PC-9 (cell line): ENCODE measurements around the gene DGCR2. TPM values are rescaled to one million over a fixed set of nuclear protein-coding genes. Genes with fewer than 3 reads are reported as not detected.
"Not testable (repeated sequence)": the region's sequence is repeated elsewhere in the genome, so short reads cannot be mapped to it uniquely, and the experiment has no call there.

Source experiments
- BruUV-seq: library from RNA; stranded (reverse); fragments of 400-500 nt; replicated peaks from 2 replicates; lab custom pipeline; 2021; lab: Mats Ljungman, UMichigan
- CTCF ChIA-PET: fragments of 300-600 bp; sonication (Branson Sonifier 250); formaldehyde crosslinking; loops from one replicate; lab custom pipeline; 2022; ENCODE audit warnings: antibody characterized with exemption; lab: Charles Lee
- POLR2A ChIA-PET: fragments of 300-600 bp; sonication (Branson Sonifier 250); formaldehyde crosslinking; loops from one replicate; lab custom pipeline; 2022; ENCODE audit warnings: antibody characterized with exemption; ENCODE audit not compliant: unreplicated experiment; lab: Charles Lee
- DNase-seq, 2 experiments: peaks; one replicate each; pipeline versions ENCODE4 v3.0.0 to v3.0.0-alpha.2; 2015 to 2022; ENCODE audit warnings: mixed read lengths in 1 of 2
- H2AFZ ChIP-seq: fragments of 200-600 bp; sonication (generic); 2 replicates; pipeline ENCODE4 v1.8.1; 2017; ENCODE audit warnings: antibody characterized with exemption
- H3F3A ChIP-seq: fragments of 200-600 bp; sonication (generic); 2 replicates; pipeline ENCODE4 v1.8.1; 2017; ENCODE audit warnings: antibody characterized with exemption, mild to moderate bottlenecking, low read depth; ENCODE audit not compliant: insufficient read depth
- H3K27ac ChIP-seq: fragments of 200-600 bp; sonication (generic); 2 replicates; pipeline ENCODE4 v1.6.1; 2016; ENCODE audit warnings: mixed run types
- H3K27me3 ChIP-seq: fragments of 200-600 bp; sonication (generic); 2 replicates; pipeline ENCODE4 v1.6.1; 2016; ENCODE audit warnings: low read depth, mixed run types; ENCODE audit not compliant: insufficient read depth
- H3K36me3 ChIP-seq: fragments of 200-600 bp; sonication (generic); 2 replicates; pipeline ENCODE4 v1.6.1; 2016; ENCODE audit warnings: low read depth, mixed run types
- H3K4me1 ChIP-seq: fragments of 200-600 bp; sonication (generic); replicated peaks from 2 replicates; pipeline ENCODE4 v1.6.1; 2016; ENCODE audit warnings: mixed run types; ENCODE audit not compliant: insufficient read depth
- H3K4me2 ChIP-seq: fragments of 200-600 bp; sonication (generic); 2 replicates; pipeline ENCODE4 v1.6.1; 2017; ENCODE audit warnings: mixed run types
- H3K4me3 ChIP-seq: fragments of 200-600 bp; sonication (generic); 2 replicates; pipeline ENCODE4 v1.6.1; 2016; ENCODE audit warnings: mixed run types
- H3K79me2 ChIP-seq: fragments of 200-600 bp; sonication (generic); 2 replicates; pipeline ENCODE4 v1.6.1; 2017; ENCODE audit warnings: low read depth, mixed run types
- H3K9me2 ChIP-seq: fragments of 200-600 bp; sonication (generic); 2 replicates; pipeline ENCODE4 v1.8.1; 2017; ENCODE audit warnings: mild to moderate bottlenecking; ENCODE audit not compliant: insufficient read depth
- H3K9me3 ChIP-seq: fragments of 200-600 bp; sonication (generic); 2 replicates; pipeline ENCODE4 v1.8.1; 2016; ENCODE audit warnings: low read depth; ENCODE audit not compliant: insufficient read depth
- H4K20me1 ChIP-seq: fragments of 200-600 bp; sonication (generic); 2 replicates; pipeline ENCODE4 v1.8.1; 2017; ENCODE audit not compliant: insufficient read depth
- CTCF ChIP-seq: fragments of 200-600 bp; sonication (generic); conservative IDR thresholded peaks from 2 replicates; pipeline ENCODE4 v1.6.1; 2017; ENCODE audit warnings: mixed run types, antibody characterized with exemption, mild to moderate bottlenecking, moderate library complexity
- EZH2 ChIP-seq: fragments of 200-600 bp; sonication (generic); IDR thresholded peaks from 2 replicates; pipeline ENCODE4 v1.8.0; 2017; ENCODE audit warnings: antibody characterized with exemption, low read depth
- intact Hi-C: fragments of 100-400 bp; cut with micrococcal nuclease; formaldehyde crosslinking; loops from one replicate; pipeline ENCODE4 v1.10.0; 2022; ENCODE audit not compliant: unreplicated experiment
- total RNA-seq: library from RNA; stranded (reverse); gene quantifications from 2 replicates; pipeline ENCODE4 v1.2.3, GENCODE V29; 2021

The DGCR2 gene
- total RNA-seq, 1 experiment from 2014 or later: 37.6 TPM

GRCh38 chr22:19027371-19028059, 94.7 kb downstream of the DGCR2 start:
- H3K9me2 ChIP-seq, H3F3A ChIP-seq, H3K4me1 ChIP-seq, intact Hi-C loops, H3K79me2 ChIP-seq, H3K27me3 ChIP-seq, POLR2A ChIA-PET, H3K27ac ChIP-seq, H3K4me3 ChIP-seq, H2AFZ ChIP-seq, H3K36me3 ChIP-seq, BruUV-seq, H3K4me2 ChIP-seq, H4K20me1 ChIP-seq, CTCF ChIA-PET, H3K9me3 ChIP-seq, DNase-seq: not testable (repeated sequence)

- DNase-seq, H3K79me2 ChIP-seq, BruUV-seq: not testable (repeated sequence)
Measured at GRCh38 chr22:19026080-19026479, 96.1 kb downstream of the DGCR2 start.

GRCh38 chr22:19024956-19025489, 97.2 kb downstream of the DGCR2 start:
- H3K36me3 ChIP-seq, H3K9me2 ChIP-seq, CTCF ChIA-PET, H3K4me3 ChIP-seq, H3K79me2 ChIP-seq, intact Hi-C loops, H3K27me3 ChIP-seq, BruUV-seq, DNase-seq, H3K4me2 ChIP-seq, H4K20me1 ChIP-seq, H3K9me3 ChIP-seq, H3K4me1 ChIP-seq, POLR2A ChIA-PET, H3F3A ChIP-seq, H2AFZ ChIP-seq, H3K27ac ChIP-seq: not testable (repeated sequence)

More at GRCh38 chr22:19026080-19026479, 96.1 kb downstream of the DGCR2 start:
- H3K27me3 ChIP-seq, H3K9me2 ChIP-seq, POLR2A ChIA-PET, H4K20me1 ChIP-seq, intact Hi-C loops, H3F3A ChIP-seq, H2AFZ ChIP-seq, H3K4me3 ChIP-seq, H3K27ac ChIP-seq, H3K4me2 ChIP-seq, CTCF ChIA-PET, H3K9me3 ChIP-seq, H3K36me3 ChIP-seq, H3K4me1 ChIP-seq: not testable (repeated sequence)

GRCh38 chr22:19023931-19024330, 98.3 kb downstream of the DGCR2 start:
- intact Hi-C loops: not testable (repeated sequence)

GRCh38 chr22:19022755-19023154, 99.5 kb downstream of the DGCR2 start:
- no peak for DNase-seq
- no peak overlapping the region for H3K27ac ChIP-seq
- no peak for TF ChIP-seq EZH2
- TF ChIP-seq CTCF: no peak
- no peak overlapping the region for H3K4me2 ChIP-seq
- H4K20me1 ChIP-seq: no peaks in the 10 kb centered on the region
- intact Hi-C loops: no loop called here
- H3K4me1 ChIP-seq: no peaks in the 10 kb centered on the region
- ChIA-PET CTCF (no interaction called here), POLR2A (no interaction called here)
- H3K9me2 ChIP-seq: no peaks in the 10 kb centered on the region
- no peaks in the 10 kb centered on the region for H3F3A ChIP-seq
- no peak overlapping the region for H3K4me3 ChIP-seq
- H2AFZ ChIP-seq: no peak overlapping the region
- H3K36me3 ChIP-seq: no peaks in the 10 kb centered on the region
- H3K79me2 ChIP-seq: no peaks in the 10 kb centered on the region
- no TSS peak for BruUV-seq
- H3K27me3 ChIP-seq: no peaks in the 10 kb centered on the region
- no peaks in the 10 kb centered on the region for H3K9me3 ChIP-seq

More at GRCh38 chr22:19023931-19024330, 98.3 kb downstream of the DGCR2 start:
- H3K9me2 ChIP-seq, DNase-seq, CTCF ChIA-PET, H3K4me3 ChIP-seq, H3K4me1 ChIP-seq, H2AFZ ChIP-seq, H3K9me3 ChIP-seq, H3K27me3 ChIP-seq, H3F3A ChIP-seq, H3K36me3 ChIP-seq, H3K27ac ChIP-seq, H3K4me2 ChIP-seq, POLR2A ChIA-PET, BruUV-seq, H3K79me2 ChIP-seq, H4K20me1 ChIP-seq: not testable (repeated sequence)
